HEK293 (cell line): Measurements from ENCODE around the gene CXorf66.

Experiments
- CTCF ChIA-PET: fragments of 350-600 bp; formaldehyde crosslinking; extraction: SDS; loops from one replicate; lab custom pipeline; 2021; ENCODE audit warnings: antibody characterized with exemption; lab: Yijun Ruan, JAX
- POLR2A ChIA-PET: fragments of 300-600 bp; formaldehyde crosslinking; extraction: SDS; loops from one replicate; lab custom pipeline; 2020; ENCODE audit warnings: antibody characterized with exemption, inconsistent platforms; lab: Yijun Ruan, JAX
- H3K27ac ChIP-seq: fragments of 200-500 bp; sonication (Bioruptor generic); 2 replicates; pipeline ENCODE4 v1.5.1; 2014; ENCODE audit warnings: low read depth, low read length, control low read depth, inconsistent platforms; ENCODE audit errors: extremely low read depth
- H3K36me3 ChIP-seq, 2 experiments: fragments of 200-500 bp in 1 of 2; sonication (Bioruptor generic) in 1 of 2; 1 replicate in 1 of 2; 2 replicates in 1 of 2; pipeline ENCODE4 v1.5.1; 2014 to 2017; ENCODE audit warnings: inconsistent platforms in 2 of 2, low read length in 2 of 2; ENCODE audit not compliant: control insufficient read depth in 2 of 2, insufficient read depth in 1 of 2
- H3K4me1 ChIP-seq: fragments of 200-500 bp; sonication (Bioruptor generic); 2 replicates; pipeline ENCODE4 v1.5.1; 2014; ENCODE audit warnings: mild to moderate bottlenecking, low read length, inconsistent platforms; ENCODE audit not compliant: control insufficient read depth, insufficient read depth
- H3K4me3 ChIP-seq: 2 replicates; pipeline ENCODE4 v1.5.1; 2011; ENCODE audit warnings: low read depth, mild to moderate bottlenecking, control low read depth, low read length, moderate library complexity
- H3K9me3 ChIP-seq: fragments of 200-500 bp; sonication (Bioruptor generic); 2 replicates; pipeline ENCODE4 v1.5.1; 2014; ENCODE audit warnings: low read depth, low read length, inconsistent platforms; ENCODE audit not compliant: control insufficient read depth, insufficient read depth
- GLIS2 ChIP-seq: fragments of 450-650 bp; formaldehyde crosslinking; IDR thresholded peaks from 2 replicates; pipeline ENCODE4 v1.5.1; 2016; ENCODE audit warnings: missing biosample characterization, missing genetic modification characterization
- KLF9 ChIP-seq: fragments of 450-650 bp; formaldehyde crosslinking; IDR thresholded peaks from 2 replicates; pipeline ENCODE4 v1.5.1; 2016; ENCODE audit warnings: missing biosample characterization, missing genetic modification characterization, low read depth
- MZF1 ChIP-seq: fragments of 450-650 bp; formaldehyde crosslinking; IDR thresholded peaks from 2 replicates; pipeline ENCODE4 v1.5.1; 2017; ENCODE audit warnings: missing biosample characterization, missing genetic modification characterization, borderline replicate concordance
- OVOL3 ChIP-seq: fragments of 450-650 bp; formaldehyde crosslinking; IDR thresholded peaks from 2 replicates; pipeline ENCODE4 v1.5.1; 2016; ENCODE audit warnings: missing biosample characterization, missing genetic modification characterization
- SP2 ChIP-seq: fragments of 450-650 bp; formaldehyde crosslinking; IDR thresholded peaks from 2 replicates; pipeline ENCODE4 v1.5.1; 2016; ENCODE audit warnings: missing biosample characterization, missing genetic modification characterization
- TRIM28 ChIP-seq: IDR thresholded peaks from 2 replicates; pipeline ENCODE4 v1.6.1; 2011; ENCODE audit warnings: low read length, control low read depth, borderline replicate concordance
- ZBTB20 ChIP-seq: fragments of 450-650 bp; formaldehyde crosslinking; IDR thresholded peaks from 2 replicates; pipeline ENCODE4 v1.5.1; 2016; ENCODE audit warnings: missing biosample characterization, missing genetic modification characterization
- ZBTB48 ChIP-seq: fragments of 450-650 bp; formaldehyde crosslinking; IDR thresholded peaks from 2 replicates; pipeline ENCODE4 v1.5.1; 2016; ENCODE audit warnings: missing biosample characterization, missing genetic modification characterization
- ZBTB8A ChIP-seq: fragments of 450-650 bp; formaldehyde crosslinking; IDR thresholded peaks from 2 replicates; pipeline ENCODE4 v1.5.1; 2016; ENCODE audit warnings: missing biosample characterization, missing genetic modification characterization
- ZFHX2 ChIP-seq: fragments of 450-650 bp; formaldehyde crosslinking; conservative IDR thresholded peaks from 2 replicates; pipeline ENCODE4 v1.5.1; 2016; ENCODE audit warnings: missing biosample characterization, missing genetic modification characterization
- ZFP37 ChIP-seq: fragments of 450-650 bp; formaldehyde crosslinking; IDR thresholded peaks from 2 replicates; pipeline ENCODE4 v1.5.1; 2016; ENCODE audit warnings: missing biosample characterization, missing genetic modification characterization
- ZIC2 ChIP-seq: fragments of 450-650 bp; formaldehyde crosslinking; IDR thresholded peaks from 2 replicates; pipeline ENCODE4 v1.5.1; 2016; ENCODE audit warnings: missing biosample characterization, missing genetic modification characterization
- ZNF155 ChIP-seq: fragments of 450-650 bp; formaldehyde crosslinking; IDR thresholded peaks from 2 replicates; pipeline ENCODE4 v1.5.1; 2016; ENCODE audit warnings: missing biosample characterization, missing genetic modification characterization
- ZNF157 ChIP-seq: fragments of 450-650 bp; formaldehyde crosslinking; IDR thresholded peaks from 2 replicates; pipeline ENCODE4 v1.5.1; 2016; ENCODE audit warnings: missing biosample characterization, missing genetic modification characterization
- ZNF311 ChIP-seq: fragments of 450-650 bp; formaldehyde crosslinking; IDR thresholded peaks from 2 replicates; pipeline ENCODE4 v1.5.1; 2017; ENCODE audit warnings: missing biosample characterization, missing genetic modification characterization, borderline replicate concordance
- ZNF335 ChIP-seq: fragments of 450-650 bp; formaldehyde crosslinking; conservative IDR thresholded peaks from 2 replicates; pipeline ENCODE4 v1.5.1; 2016; ENCODE audit warnings: missing biosample characterization, missing genetic modification characterization
- ZNF514 ChIP-seq: fragments of 450-650 bp; formaldehyde crosslinking; IDR thresholded peaks from 2 replicates; pipeline ENCODE4 v1.5.1; 2016; ENCODE audit warnings: missing biosample characterization, missing genetic modification characterization
- ZNF555 ChIP-seq: fragments of 450-650 bp; formaldehyde crosslinking; conservative IDR thresholded peaks from 2 replicates; pipeline ENCODE4 v1.5.1; 2017; ENCODE audit warnings: missing biosample characterization, mild to moderate bottlenecking, missing genetic modification characterization, inconsistent platforms
- ZNF600 ChIP-seq: fragments of 450-650 bp; formaldehyde crosslinking; IDR thresholded peaks from 2 replicates; pipeline ENCODE4 v1.5.1; 2016; ENCODE audit warnings: missing biosample characterization, missing genetic modification characterization
- ZNF610 ChIP-seq: fragments of 450-650 bp; formaldehyde crosslinking; IDR thresholded peaks from 2 replicates; pipeline ENCODE4 v1.5.1; 2016; ENCODE audit warnings: missing biosample characterization, missing genetic modification characterization, borderline replicate concordance
- TF ChIP-seq, protein P1 (sequence below): fragments of 450-650 bp; formaldehyde crosslinking; optimal IDR thresholded peaks from 2 replicates; pipeline ENCODE3; 2016; ENCODE audit warnings: missing biosample characterization, mild to moderate bottlenecking, missing genetic modification characterization
- TF ChIP-seq, protein P2 (sequence below): fragments of 450-650 bp; formaldehyde crosslinking; IDR thresholded peaks from 2 replicates; pipeline ENCODE4 v1.5.1; 2016; ENCODE audit warnings: missing biosample characterization, missing genetic modification characterization
- TF ChIP-seq, protein P3 (sequence below): fragments of 450-650 bp; formaldehyde crosslinking; IDR thresholded peaks from 2 replicates; pipeline ENCODE4 v1.5.1; 2016; ENCODE audit warnings: missing biosample characterization, missing genetic modification characterization
- TF ChIP-seq, protein P4 (sequence below): fragments of 450-650 bp; formaldehyde crosslinking; IDR thresholded peaks from 2 replicates; pipeline ENCODE4 v1.5.1; 2016; ENCODE audit warnings: missing biosample characterization, missing genetic modification characterization

CXorf66 gene

DNA sequence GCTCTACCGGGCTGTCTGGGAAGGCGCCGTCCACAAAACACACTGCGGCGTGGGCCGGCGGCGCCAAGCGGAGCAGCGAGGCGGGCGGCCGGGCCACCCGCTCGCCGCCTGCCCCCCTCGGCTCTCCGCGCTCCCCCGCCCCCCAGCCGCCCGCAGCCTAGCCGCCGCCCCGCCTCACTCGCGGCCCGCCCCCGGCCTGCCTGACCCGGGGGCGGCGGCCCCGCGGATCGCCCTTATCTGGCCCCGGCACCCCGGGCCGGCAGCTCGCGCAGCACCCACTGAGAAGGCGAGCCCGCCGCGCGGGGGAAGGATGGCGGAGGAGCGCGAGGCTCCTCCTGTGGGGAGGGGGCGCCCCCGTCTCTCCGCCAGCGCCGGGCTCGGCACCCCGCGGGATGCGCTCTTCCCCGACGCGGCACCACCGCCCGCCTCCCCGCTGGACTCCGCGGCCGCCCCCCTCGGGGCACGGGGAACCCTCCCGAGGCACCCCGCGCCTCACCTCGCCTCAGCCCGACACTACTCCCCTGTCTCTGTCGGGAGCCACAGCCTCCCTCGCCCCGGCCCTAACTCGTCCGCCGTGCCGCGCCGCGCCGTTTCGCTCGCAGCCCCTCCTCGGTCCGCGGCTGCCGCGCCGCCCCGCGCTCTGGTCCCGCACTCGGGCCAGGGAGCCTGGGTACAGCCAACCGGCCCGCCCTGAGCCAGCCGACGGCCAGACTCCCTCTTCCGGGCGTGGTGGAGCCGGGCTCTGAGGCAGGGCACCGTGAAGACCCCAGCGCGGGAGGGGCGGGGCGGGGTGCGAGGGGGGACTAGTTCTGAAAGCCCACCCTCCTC lies 33.0 kb downstream of the CXorf66 start (continued):
- no peak for TF ChIP-seq ZNF311 (tag by site-specific recombination)
- TF ChIP-seq, protein P1, sequence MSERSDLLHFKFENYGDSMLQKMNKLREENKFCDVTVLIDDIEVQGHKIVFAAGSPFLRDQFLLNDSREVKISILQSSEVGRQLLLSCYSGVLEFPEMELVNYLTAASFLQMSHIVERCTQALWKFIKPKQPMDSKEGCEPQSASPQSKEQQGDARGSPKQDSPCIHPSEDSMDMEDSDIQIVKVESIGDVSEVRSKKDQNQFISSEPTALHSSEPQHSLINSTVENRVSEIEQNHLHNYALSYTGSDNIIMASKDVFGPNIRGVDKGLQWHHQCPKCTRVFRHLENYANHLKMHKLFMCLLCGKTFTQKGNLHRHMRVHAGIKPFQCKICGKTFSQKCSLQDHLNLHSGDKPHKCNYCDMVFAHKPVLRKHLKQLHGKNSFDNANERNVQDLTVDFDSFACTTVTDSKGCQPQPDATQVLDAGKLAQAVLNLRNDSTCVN (tag by site-specific recombination) = peak; percentile 60
- peak; percentile 96 for TF ChIP-seq ZBTB8A (tag by site-specific recombination)
- no peak for TF ChIP-seq GLIS2 (tag by site-specific recombination)
- TF ChIP-seq KLF9 (tag by site-specific recombination) = peak; percentile 52; the same call in 1 of the 2 replicates
- TF ChIP-seq ZIC2 = peak; percentile 68
- TF ChIP-seq OVOL3 (tag by site-specific recombination) = no peak
- TF ChIP-seq, protein P2, sequence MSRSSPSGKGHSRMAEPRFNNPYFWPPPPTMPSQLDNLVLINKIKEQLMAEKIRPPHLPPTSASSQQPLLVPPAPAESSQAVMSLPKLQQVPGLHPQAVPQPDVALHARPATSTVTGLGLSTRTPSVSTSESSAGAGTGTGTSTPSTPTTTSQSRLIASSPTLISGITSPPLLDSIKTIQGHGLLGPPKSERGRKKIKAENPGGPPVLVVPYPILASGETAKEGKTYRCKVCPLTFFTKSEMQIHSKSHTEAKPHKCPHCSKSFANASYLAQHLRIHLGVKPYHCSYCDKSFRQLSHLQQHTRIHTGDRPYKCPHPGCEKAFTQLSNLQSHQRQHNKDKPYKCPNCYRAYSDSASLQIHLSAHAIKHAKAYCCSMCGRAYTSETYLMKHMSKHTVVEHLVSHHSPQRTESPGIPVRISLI = no peak

DNA sequence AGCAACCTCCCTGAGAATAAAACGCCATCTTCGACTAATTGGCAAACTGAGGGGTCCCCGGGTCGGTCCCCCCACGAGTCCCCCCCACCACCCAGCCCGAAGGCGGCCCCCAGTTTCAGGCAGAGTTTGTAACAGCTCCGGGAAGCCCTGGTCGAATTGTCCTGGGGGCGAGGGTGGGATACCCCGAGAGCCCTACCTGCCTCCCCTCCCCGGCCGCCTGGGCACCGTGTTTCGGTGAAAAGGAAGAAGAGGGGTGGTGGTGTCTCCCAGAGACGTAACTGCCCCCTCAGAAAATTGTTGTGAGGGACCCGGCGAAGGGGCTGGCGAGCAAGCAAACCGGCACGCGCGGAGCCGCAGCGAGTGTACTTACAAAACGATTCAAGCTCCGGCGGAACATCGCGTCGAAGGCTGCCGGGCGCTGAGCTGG lies 33.7 kb downstream of the CXorf66 start:
- no peaks in the 10 kb centered on the region for H3K36me3 ChIP-seq
- peak; percentile 83 for TF ChIP-seq ZBTB8A (tag by site-specific recombination)
- TF ChIP-seq, protein P3, sequence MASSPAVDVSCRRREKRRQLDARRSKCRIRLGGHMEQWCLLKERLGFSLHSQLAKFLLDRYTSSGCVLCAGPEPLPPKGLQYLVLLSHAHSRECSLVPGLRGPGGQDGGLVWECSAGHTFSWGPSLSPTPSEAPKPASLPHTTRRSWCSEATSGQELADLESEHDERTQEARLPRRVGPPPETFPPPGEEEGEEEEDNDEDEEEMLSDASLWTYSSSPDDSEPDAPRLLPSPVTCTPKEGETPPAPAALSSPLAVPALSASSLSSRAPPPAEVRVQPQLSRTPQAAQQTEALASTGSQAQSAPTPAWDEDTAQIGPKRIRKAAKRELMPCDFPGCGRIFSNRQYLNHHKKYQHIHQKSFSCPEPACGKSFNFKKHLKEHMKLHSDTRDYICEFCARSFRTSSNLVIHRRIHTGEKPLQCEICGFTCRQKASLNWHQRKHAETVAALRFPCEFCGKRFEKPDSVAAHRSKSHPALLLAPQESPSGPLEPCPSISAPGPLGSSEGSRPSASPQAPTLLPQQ (tag by site-specific recombination) = no peak
- peak; percentile 71 for TF ChIP-seq ZNF335
- TF ChIP-seq ZNF514 (tag by site-specific recombination) = no peak
- TF ChIP-seq ZFHX2 = no peak
- no peak for TF ChIP-seq ZNF157 (tag by site-specific recombination)
- peak overlapping the region; percentile 94; the same call in 1 of the 2 replicates for H3K27ac ChIP-seq
- H3K9me3 ChIP-seq = no peaks in the 10 kb centered on the region
- ChIA-PET CTCF (no interaction called here), POLR2A (interaction anchor here (0.5 to 1.2 kb wide), 3 partner anchors 26 to 1205 kb away, joined by 3 read pairs; no protein-coding TSS in a partner anchor)
- peak overlapping the region; percentile 66 for H3K4me3 ChIP-seq
- H3K4me1 ChIP-seq = peaks cover 12% of the 10 kb centered on the region

DNA sequence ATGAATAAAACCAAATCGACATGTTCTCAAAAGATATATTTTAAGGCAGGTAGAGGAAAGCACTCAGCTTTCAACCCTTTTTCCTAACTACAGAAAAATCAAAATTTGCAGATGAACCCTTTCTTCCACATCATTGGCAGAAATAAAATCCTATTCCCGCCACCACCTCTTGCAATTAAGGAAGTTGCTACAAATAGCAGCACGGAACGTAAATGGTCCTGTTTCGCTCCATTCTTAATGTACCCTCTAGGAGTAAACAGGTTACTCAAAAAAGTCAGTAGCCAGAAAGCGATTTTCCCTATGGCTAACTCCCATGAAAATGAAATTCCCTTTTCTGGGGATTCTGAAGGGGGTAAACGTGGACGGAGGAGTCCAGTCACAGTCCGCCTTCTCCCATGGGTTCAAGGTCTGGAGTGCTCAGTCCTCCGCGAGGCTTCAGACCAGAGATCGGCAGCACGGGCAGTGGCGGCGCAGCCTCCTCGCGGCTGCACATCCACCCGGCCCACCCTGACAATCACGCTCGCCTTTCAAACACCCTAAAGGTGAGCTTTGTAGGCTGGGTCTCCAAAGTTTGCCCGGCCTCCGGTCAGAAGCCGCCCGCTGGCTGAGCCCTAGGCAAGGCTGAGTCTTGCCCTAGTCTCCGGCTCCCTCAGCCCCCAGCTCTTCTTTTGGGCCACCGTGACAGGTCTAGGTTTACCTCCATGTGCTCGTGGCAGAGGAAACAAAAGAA lies 34.2 kb downstream of the CXorf66 start:
- CTCF ChIA-PET = no interaction called here
- peaks cover 16% of the 10 kb centered on the region for H3K4me1 ChIP-seq
- H3K4me3 ChIP-seq = peak overlapping the region; percentile 66
- H3K36me3 ChIP-seq = no peaks in the 10 kb centered on the region
- POLR2A ChIA-PET = interaction anchor here (1.0 to 1.2 kb wide), 2 partner anchors 25 to 57 kb away, joined by 3 read pairs; no protein-coding TSS in a partner anchor
- TF ChIP-seq MZF1 (peak; percentile 16; the same call in 1 of the 2 replicates), TRIM28 (peak; percentile 23; the same call in 1 of the 2 replicates), ZNF600 (tag by site-specific recombination) (peak; percentile 72), ZFP37 (tag by site-specific recombination) (0 out of 2 replicates have a peak, but pooled peaks have one; percentile 34), ZNF555 (tag by site-specific recombination) (no peak), ZBTB48 (peak; percentile 77), SP2 (tag by site-specific recombination) (peak; percentile 19; the same call in 1 of the 2 replicates), ZBTB8A (tag by site-specific recombination) (peak; percentile 82), ZNF155 (tag by site-specific recombination) (no peak), ZBTB20 (tag by site-specific recombination) (0 out of 2 replicates have a peak, but pooled peaks have one; percentile 31), ZNF610 (tag by site-specific recombination) (no peak)
- TF ChIP-seq, protein P4, sequence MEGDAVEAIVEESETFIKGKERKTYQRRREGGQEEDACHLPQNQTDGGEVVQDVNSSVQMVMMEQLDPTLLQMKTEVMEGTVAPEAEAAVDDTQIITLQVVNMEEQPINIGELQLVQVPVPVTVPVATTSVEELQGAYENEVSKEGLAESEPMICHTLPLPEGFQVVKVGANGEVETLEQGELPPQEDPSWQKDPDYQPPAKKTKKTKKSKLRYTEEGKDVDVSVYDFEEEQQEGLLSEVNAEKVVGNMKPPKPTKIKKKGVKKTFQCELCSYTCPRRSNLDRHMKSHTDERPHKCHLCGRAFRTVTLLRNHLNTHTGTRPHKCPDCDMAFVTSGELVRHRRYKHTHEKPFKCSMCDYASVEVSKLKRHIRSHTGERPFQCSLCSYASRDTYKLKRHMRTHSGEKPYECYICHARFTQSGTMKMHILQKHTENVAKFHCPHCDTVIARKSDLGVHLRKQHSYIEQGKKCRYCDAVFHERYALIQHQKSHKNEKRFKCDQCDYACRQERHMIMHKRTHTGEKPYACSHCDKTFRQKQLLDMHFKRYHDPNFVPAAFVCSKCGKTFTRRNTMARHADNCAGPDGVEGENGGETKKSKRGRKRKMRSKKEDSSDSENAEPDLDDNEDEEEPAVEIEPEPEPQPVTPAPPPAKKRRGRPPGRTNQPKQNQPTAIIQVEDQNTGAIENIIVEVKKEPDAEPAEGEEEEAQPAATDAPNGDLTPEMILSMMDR (tag by site-specific recombination) = 0 out of 2 replicates have a peak, but pooled peaks have one; percentile 17
- H3K27ac ChIP-seq = peak overlapping the region; percentile 94; the same call in 1 of the 2 replicates
- no peaks in the 10 kb centered on the region for H3K9me3 ChIP-seq
